Measurements from ENCODE around the gene C4BPA.

C4BPA gene

DNA sequence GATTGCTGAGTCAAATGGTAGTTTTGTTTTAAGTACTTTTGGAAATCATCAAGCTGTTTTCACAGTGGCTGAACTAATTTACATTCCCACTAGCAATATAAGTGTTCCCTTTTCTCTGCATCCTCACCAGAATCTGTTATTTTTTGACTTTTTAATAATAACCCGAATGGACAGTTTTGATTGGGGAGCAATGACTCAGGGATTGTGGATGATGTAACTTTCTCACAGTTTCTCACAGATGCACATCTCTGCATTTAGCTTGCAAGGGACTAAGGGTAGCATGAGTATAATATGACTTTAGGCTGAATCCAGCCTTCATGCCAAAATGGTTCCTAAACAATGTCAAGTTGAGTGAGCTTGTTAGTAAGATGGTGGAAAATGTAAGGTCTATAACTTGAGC is 90.2 kb downstream of the C4BPA start:
- DNase-seq = no peak
